ENCODE results near the gene XPNPEP3.

DNA sequence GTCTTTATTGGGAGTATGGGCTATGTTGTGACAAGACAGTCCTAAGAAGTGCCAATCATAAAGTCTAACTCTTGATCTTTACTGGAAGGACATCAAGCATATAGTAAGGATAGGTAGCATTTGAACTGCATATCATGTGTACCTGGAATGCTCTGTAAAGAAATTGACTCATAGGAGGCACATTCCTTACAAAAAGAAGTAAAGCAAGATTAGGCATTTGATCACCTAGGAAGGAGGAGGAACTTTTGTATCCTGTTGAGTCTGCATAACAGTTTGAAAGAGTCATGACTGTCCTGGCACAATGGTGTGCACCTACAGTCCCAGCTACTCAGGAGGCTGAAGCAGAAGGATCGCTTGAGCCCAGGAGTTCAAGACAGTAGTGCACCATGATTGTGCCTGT, 47.2 kb downstream of the XPNPEP3 start:
- no peak for TF ChIP-seq CSDC2 (CRISPR knock-in tag; IDR thresholded peaks at IDR 0.05)
- no peak for TF ChIP-seq ARNTL (CRISPR knock-in tag; IDR thresholded peaks at IDR 0.05; ENCODE audit: borderline replicate concordance, low read depth)
- no peak for TF ChIP-seq ESRRG (CRISPR knock-in tag; IDR thresholded peaks at IDR 0.05)
- no peak for TF ChIP-seq RARB (CRISPR knock-in tag; IDR thresholded peaks at IDR 0.05)
- no peak for TF ChIP-seq ZFP30 (CRISPR knock-in tag; IDR thresholded peaks at IDR 0.05)
- no peak for TF ChIP-seq GLIS3 (CRISPR knock-in tag; IDR thresholded peaks at IDR 0.05)
- TF ChIP-seq TCF4 (CRISPR knock-in tag; IDR thresholded peaks at IDR 0.05; ENCODE audit: borderline replicate concordance): no peak
- no peak for TF ChIP-seq CREB5 (CRISPR knock-in tag; IDR thresholded peaks at IDR 0.05; ENCODE audit: low read depth)
